Omental fat pad (tissue), 4 donors: ENCODE measurements around the gene UBE2E3. TPM values are rescaled to one million over a fixed set of nuclear protein-coding genes. Genes with fewer than 3 reads are reported as not detected.
A peak's percentile ranks its signal among the peaks of the same experiment; 100 is the strongest.

Experiments used
- ATAC-seq: fragments of 150-250 bp; one replicate; pipeline ENCODE4 v1.9.1; 2016; ENCODE audit warnings: mild to moderate bottlenecking, moderate library complexity; ENCODE audit not compliant: low FRiP score
- DNase-seq: peaks from one replicate; pipeline ENCODE4 v3.0.0-alpha.2; 2019; ENCODE audit warnings: low spot score
- CTCF ChIP-seq, 3 donors: fragments of 450-650 bp; IDR thresholded peaks; one replicate each; pipeline ENCODE4 v1.5.1; 2016 to 2017; ENCODE audit warnings: antibody characterized with exemption in 3 of 3, mild to moderate bottlenecking in 3 of 3, moderate library complexity in 2 of 3
- total RNA-seq, 4 donors: library from RNA; depleted of rRNA; stranded (reverse); fragments of >200 nt; gene quantifications; one replicate each; pipeline ENCODE4 v1.1.0, GENCODE V29; 2016

UBE2E3 gene
- total RNA-seq, 4 donors from 2014 or later, result 46.4 to 63.7 (median 55.7) TPM

- DNase-seq, result no peak
- ATAC-seq, result no peak
- TF ChIP-seq CTCF (IDR thresholded peaks at IDR 0.05), result no peak
Observed at GRCh38 chr2:181054843-181055242, 74.4 kb downstream of the UBE2E3 start.

GRCh38 chr2:181058378-181059269, 78.2 kb downstream of the UBE2E3 start:
- no peak for ATAC-seq
- DNase-seq, result no peak
- TF ChIP-seq CTCF (IDR thresholded peaks at IDR 0.05), result no peak

DNA sequence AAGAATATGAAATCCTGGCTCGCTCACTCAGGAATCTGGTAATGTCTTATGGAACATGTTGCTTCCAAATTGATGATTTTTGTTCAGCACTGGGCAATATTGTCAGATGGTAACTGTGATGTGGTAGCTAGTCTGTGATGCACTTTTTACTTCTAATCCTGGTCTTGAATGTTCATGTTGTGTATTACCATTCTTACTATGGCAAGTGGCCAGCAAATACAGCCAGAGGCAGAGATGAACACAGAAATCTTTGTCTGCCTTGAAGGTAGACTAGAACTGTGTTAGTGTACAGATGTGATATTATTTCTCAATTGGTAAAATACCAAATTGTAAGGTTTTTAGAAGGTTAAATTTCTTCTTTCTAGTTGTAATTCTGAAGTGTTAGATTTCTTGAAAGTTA, 83.3 kb downstream of the UBE2E3 start:
- no peak for ATAC-seq
- TF ChIP-seq CTCF (IDR thresholded peaks at IDR 0.05), result no peak
- DNase-seq, result no peak

DNA sequence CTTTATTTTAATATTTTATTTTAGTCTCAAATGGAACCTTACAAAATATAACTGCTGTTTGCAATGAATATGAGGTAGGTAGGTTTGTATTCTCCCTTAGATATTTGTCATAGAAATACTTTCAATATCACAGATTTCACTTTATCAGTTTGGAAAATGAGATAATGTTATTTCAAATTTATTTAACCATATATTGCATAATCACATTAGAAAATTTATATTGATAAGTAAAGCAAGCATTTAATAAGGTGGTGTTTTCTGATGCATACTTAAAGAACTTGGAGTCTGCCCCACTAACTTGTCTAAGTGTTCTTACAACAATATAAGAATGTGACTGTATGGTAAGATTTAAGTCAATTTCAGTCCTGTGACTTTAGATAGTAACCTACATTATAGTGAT, 85.1 kb downstream of the UBE2E3 start:
- no peak for TF ChIP-seq CTCF (IDR thresholded peaks at IDR 0.05)
- DNase-seq (no peak), ATAC-seq (no peak)

GRCh38 chr2:181066333-181066732, 85.9 kb downstream of the UBE2E3 start:
- ATAC-seq (no peak), DNase-seq (no peak)
- TF ChIP-seq CTCF (IDR thresholded peaks at IDR 0.05), result no peak

- peak; percentile 41 for ATAC-seq
- TF ChIP-seq CTCF (IDR thresholded peaks at IDR 0.05), result no peak
- DNase-seq, result no peak
Observed at GRCh38 chr2:181070119-181070835, 89.9 kb downstream of the UBE2E3 start.
